H1 (cell line): ENCODE data around the gene THAP5. TPM values are rescaled to one million over a fixed set of nuclear protein-coding genes. Genes with fewer than 3 reads are reported as not detected.

Source experiments
- CTCF ChIA-PET: fragments of 300-600 bp; sonication (Branson Sonifier 250); formaldehyde crosslinking; loops from one replicate; lab custom pipeline; 2021; ENCODE audit not compliant: partially characterized antibody; lab: Charles Lee
- POLR2A ChIA-PET: fragments of 300-600 bp; sonication (Branson Sonifier 250); formaldehyde crosslinking; loops from one replicate; lab custom pipeline; 2021; ENCODE audit warnings: inconsistent platforms; ENCODE audit not compliant: partially characterized antibody; lab: Charles Lee
- DNase-seq, 2 experiments: peaks; one replicate each; pipeline versions ENCODE4 v3.0.0 to v3.0.0-alpha.2; 2010 to 2022; ENCODE audit warnings: low spot score in 2 of 2, low read depth in 1 of 2, mixed read lengths in 1 of 2
- FAIRE-seq: peaks from 2 replicates; lab custom pipeline; 2011; peaks lifted over from hg19 to GRCh38; lab: Jason Lieb, UNC
- H2AFZ ChIP-seq: 2 replicates; pipeline ENCODE4 v1.8.1; 2012; ENCODE audit warnings: low read length, inconsistent platforms
- H2AK5ac ChIP-seq: 2 replicates; pipeline ENCODE4 v1.6.1; 2013; ENCODE audit warnings: low read depth, low read length
- H2BK120ac ChIP-seq: replicated peaks from 2 replicates; pipeline ENCODE3; 2013; ENCODE audit warnings: low read depth, low read length, inconsistent platforms
- H2BK12ac ChIP-seq: 2 replicates; pipeline ENCODE4 v1.6.1; 2013; ENCODE audit warnings: low read depth, low read length
- H2BK15ac ChIP-seq: 2 replicates; pipeline ENCODE4 v1.6.1; 2013; ENCODE audit warnings: low read length
- H2BK20ac ChIP-seq: 2 replicates; pipeline ENCODE4 v1.6.1; 2013; ENCODE audit warnings: low read length
- H2BK5ac ChIP-seq: 2 replicates; pipeline ENCODE4 v1.6.1; 2013; ENCODE audit warnings: low read depth, low read length
- H3K14ac ChIP-seq: 2 replicates; pipeline ENCODE4 v1.6.1; 2013; ENCODE audit warnings: inconsistent platforms; ENCODE audit not compliant: insufficient read length
- H3K18ac ChIP-seq: 2 replicates; pipeline ENCODE4 v1.6.1; 2013; ENCODE audit warnings: low read length; ENCODE audit errors: extremely low read depth
- H3K23ac ChIP-seq: 2 replicates; pipeline ENCODE4 v1.6.1; 2013; ENCODE audit warnings: inconsistent platforms; ENCODE audit not compliant: insufficient read length
- H3K23me2 ChIP-seq: 2 replicates; pipeline ENCODE4 v1.6.1; 2013; ENCODE audit warnings: low read depth, low read length
- H3K27ac ChIP-seq: 2 replicates; pipeline ENCODE4 v1.6.1; 2011; ENCODE audit warnings: low read depth, low read length, inconsistent platforms
- H3K27me3 ChIP-seq, 4 experiments: replicated peaks in 1 of 4; 1 replicate in 1 of 4; 2 replicates in 3 of 4; pipeline versions ENCODE4 v1.6.1 to v1.8.1; 2011 to 2013; ENCODE audit warnings: low read length in 3 of 4, mild to moderate bottlenecking in 3 of 4, inconsistent platforms in 2 of 4, mixed read lengths in 2 of 4, moderate library complexity in 1 of 4; ENCODE audit not compliant: control insufficient read depth in 3 of 4, insufficient read depth in 3 of 4; ENCODE audit errors: extremely low read depth in 1 of 4
- H3K36me3 ChIP-seq, 4 experiments: 2 replicates each; pipeline versions ENCODE4 v1.6.1 to v1.8.1; 2011 to 2013; ENCODE audit warnings: mild to moderate bottlenecking in 4 of 4, low read length in 3 of 4, moderate library complexity in 2 of 4, control low read depth in 1 of 4, inconsistent platforms in 1 of 4; ENCODE audit not compliant: insufficient read depth in 4 of 4, control insufficient read depth in 2 of 4
- H3K4ac ChIP-seq: replicated peaks from 2 replicates; pipeline ENCODE3; 2013; ENCODE audit warnings: low read length, low read depth, mixed read lengths, inconsistent platforms; ENCODE audit not compliant: insufficient read length
- H3K4me1 ChIP-seq, 4 experiments: replicated peaks in 1 of 4; 1 replicate in 1 of 4; 2 replicates in 3 of 4; pipeline versions ENCODE4 v1.6.1 to v1.8.1; 2011 to 2013; ENCODE audit warnings: low read length in 3 of 4, inconsistent platforms in 2 of 4, mixed read lengths in 1 of 4; ENCODE audit not compliant: insufficient read depth in 4 of 4, control insufficient read depth in 3 of 4
- H3K4me2 ChIP-seq, 2 experiments: 2 replicates each; pipeline versions ENCODE4 v1.6.1 to v1.8.1; 2011 to 2013; ENCODE audit warnings: low read depth in 2 of 2, low read length in 2 of 2, control low read depth in 1 of 2, inconsistent platforms in 1 of 2, mild to moderate bottlenecking in 1 of 2; ENCODE audit not compliant: insufficient read depth in 1 of 2
- H3K4me3 ChIP-seq, 4 experiments: fragments of 200-600, 300-600 bp in 1 of 4; sonication (generic), shearing (Covaris generic), sonication (Bioruptor Twin) in 1 of 4; 2 replicates each; pipeline versions ENCODE4 v1.5.1 to v1.8.1; 2011 to 2016; ENCODE audit warnings: low read length in 4 of 4, low read depth in 3 of 4, control low read depth in 2 of 4, inconsistent platforms in 2 of 4, mild to moderate bottlenecking in 2 of 4, mixed read lengths in 1 of 4, moderate library complexity in 1 of 4; ENCODE audit not compliant: insufficient read depth in 2 of 4; ENCODE audit errors: extremely low read depth in 1 of 4
- H3K56ac ChIP-seq: replicated peaks from 2 replicates; pipeline ENCODE3; 2013; ENCODE audit warnings: low read depth, mild to moderate bottlenecking, mixed read lengths, low read length, inconsistent platforms; ENCODE audit not compliant: insufficient read length
- H3K79me1 ChIP-seq: 2 replicates; pipeline ENCODE4 v1.6.1; 2013; ENCODE audit warnings: low read depth, low read length, control low read depth
- H3K79me2 ChIP-seq, 2 experiments: 2 replicates each; pipeline versions ENCODE4 v1.6.1 to v1.8.1; 2012 to 2013; ENCODE audit warnings: low read length in 2 of 2, mild to moderate bottlenecking in 2 of 2, inconsistent platforms in 1 of 2; ENCODE audit not compliant: insufficient read depth in 2 of 2, control insufficient read depth in 1 of 2
- H3K9ac ChIP-seq, 4 experiments: replicated peaks in 1 of 4; 1 replicate in 1 of 4; 2 replicates in 3 of 4; pipeline versions ENCODE4 v1.6.1 to v1.8.1; 2011 to 2013; ENCODE audit warnings: low read depth in 3 of 4, low read length in 3 of 4, control low read depth in 2 of 4, mild to moderate bottlenecking in 2 of 4, moderate library complexity in 2 of 4, inconsistent platforms in 1 of 4; ENCODE audit errors: extremely low read depth in 1 of 4
- H3K9me3 ChIP-seq, 2 experiments: 2 replicates each; pipeline versions ENCODE4 v1.6.1 to v1.8.1; 2012 to 2013; ENCODE audit warnings: mild to moderate bottlenecking in 2 of 2, moderate library complexity in 2 of 2, control low read depth in 1 of 2, inconsistent platforms in 1 of 2, low read depth in 1 of 2, low read length in 1 of 2, mixed read lengths in 1 of 2; ENCODE audit not compliant: insufficient read depth in 2 of 2
- H4K20me1 ChIP-seq, 2 experiments: replicated peaks in 1 of 2; 2 replicates each; pipeline versions ENCODE3 to v1.8.1; 2011 to 2013; ENCODE audit warnings: inconsistent platforms in 2 of 2, low read length in 2 of 2, mild to moderate bottlenecking in 1 of 2; ENCODE audit not compliant: insufficient read depth in 2 of 2, control insufficient read depth in 1 of 2
- H4K5ac ChIP-seq: 2 replicates; pipeline ENCODE4 v1.6.1; 2013; ENCODE audit warnings: low read length, low read depth, mixed read lengths, inconsistent platforms; ENCODE audit not compliant: insufficient read length
- H4K8ac ChIP-seq: 2 replicates; pipeline ENCODE4 v1.8.0; 2013; ENCODE audit warnings: mild to moderate bottlenecking, moderate library complexity, low read length, inconsistent platforms; ENCODE audit not compliant: insufficient read depth; ENCODE audit errors: extremely low read depth
- H4K91ac ChIP-seq: replicated peaks from 2 replicates; pipeline ENCODE3; 2013; ENCODE audit warnings: low read length, mixed read lengths, inconsistent platforms; ENCODE audit not compliant: insufficient read length
- CBX5 ChIP-seq: fragments of 300-800, 300-1000 bp; sonication (generic); IDR thresholded peaks from 2 replicates; pipeline ENCODE4 v1.7.1; 2016; ENCODE audit warnings: antibody characterized with exemption, low read length, low read depth
- polyA plus RNA-seq, 7 experiments: library from polyadenylated mRNA; depleted of rRNA in 3 of 7; stranded (reverse) in 5 of 7; unstranded in 2 of 7; fragments of >200 nt in 5 of 7; fragments of 200-250 nt in 2 of 7; gene quantifications; 1 replicate in 5 of 7; 2 replicates in 1 of 7; 4 replicates in 1 of 7; pipeline versions ENCODE4 v1.2.1 to v1.2.3, GENCODE V29; 2011 to 2013; ENCODE audit warnings: missing spikeins in 2 of 7, mixed read lengths in 2 of 7
- total RNA-seq: library from RNA; stranded (reverse); fragmentation: NEBNext Ultra II Directional; extraction: Animal tissue kit (Norgen Biotek cat#: 25700); gene quantifications from 2 replicates; pipeline ENCODE4 v1.2.1, GENCODE V29; 2021

The THAP5 gene
- total and polyA plus RNA-seq, 2 of the 8 experiments (the other 6 are each of a cell fraction or from before 2014, with no cell fraction given): 3.9 to 24.2 TPM

- TF ChIP-seq CBX5: no peak
- TF ChIP-seq, all 59 proteins: peak for 0
- no peak for DNase-seq
- H3K27me3 ChIP-seq: no peaks in the 10 kb centered on the region
- H3K23me2 ChIP-seq: peaks cover 4% of the 10 kb centered on the region; the same call in 1 of the 2 replicates
- no peak overlapping the region for H3K14ac ChIP-seq
- H3K9ac ChIP-seq: no peak overlapping the region
- H2BK5ac ChIP-seq: no peak overlapping the region
- H2BK12ac ChIP-seq: no peak overlapping the region
- no peak for FAIRE-seq
- H2BK120ac ChIP-seq: no peak overlapping the region
- no peak overlapping the region for H2AFZ ChIP-seq
- ChIA-PET POLR2A (no interaction called here), CTCF (interaction anchor here (0.6 kb wide), 1 partner anchor 549 kb away, joined by 3 read pairs; no protein-coding TSS in a partner anchor)
- H3K4ac ChIP-seq: no peak overlapping the region
- H3K4me1 ChIP-seq: peaks cover 0 to 4% (median under 1%) of the 10 kb centered on the region in 4 experiments; a peak in 1 of 7 replicates
- H2BK20ac ChIP-seq: no peak overlapping the region
- H2BK15ac ChIP-seq: no peak overlapping the region
- H3K79me2 ChIP-seq: peaks cover 4 to 44% of the 10 kb centered on the region in 2 experiments; a peak in 3 of 4 replicates
- no peaks in the 10 kb centered on the region for H3K9me3 ChIP-seq
- H2AK5ac ChIP-seq: no peak overlapping the region
- H3K4me3 ChIP-seq: no peak overlapping the region
- H3K4me2 ChIP-seq: no peak overlapping the region
- H4K5ac ChIP-seq: no peak overlapping the region
- no peak overlapping the region for H3K23ac ChIP-seq
- peaks cover 0 to 14% (median 3%) of the 10 kb centered on the region in 4 experiments; a peak in 3 of 8 replicates for H3K36me3 ChIP-seq
- H3K79me1 ChIP-seq: no peaks in the 10 kb centered on the region; the same call in 1 of the 2 replicates
- no peak overlapping the region for H4K91ac ChIP-seq
- no peak overlapping the region for H3K27ac ChIP-seq
- H4K8ac ChIP-seq: no peak overlapping the region
- no peak overlapping the region for H3K56ac ChIP-seq
- no peaks in the 10 kb centered on the region for H4K20me1 ChIP-seq
- H3K18ac ChIP-seq: no peak overlapping the region
Measured at GRCh38 chr7:108565987-108566386, 3.5 kb downstream of the THAP5 start.
